ENCODE measurements around the gene CD101.

- TF ChIP-seq, protein P1, sequence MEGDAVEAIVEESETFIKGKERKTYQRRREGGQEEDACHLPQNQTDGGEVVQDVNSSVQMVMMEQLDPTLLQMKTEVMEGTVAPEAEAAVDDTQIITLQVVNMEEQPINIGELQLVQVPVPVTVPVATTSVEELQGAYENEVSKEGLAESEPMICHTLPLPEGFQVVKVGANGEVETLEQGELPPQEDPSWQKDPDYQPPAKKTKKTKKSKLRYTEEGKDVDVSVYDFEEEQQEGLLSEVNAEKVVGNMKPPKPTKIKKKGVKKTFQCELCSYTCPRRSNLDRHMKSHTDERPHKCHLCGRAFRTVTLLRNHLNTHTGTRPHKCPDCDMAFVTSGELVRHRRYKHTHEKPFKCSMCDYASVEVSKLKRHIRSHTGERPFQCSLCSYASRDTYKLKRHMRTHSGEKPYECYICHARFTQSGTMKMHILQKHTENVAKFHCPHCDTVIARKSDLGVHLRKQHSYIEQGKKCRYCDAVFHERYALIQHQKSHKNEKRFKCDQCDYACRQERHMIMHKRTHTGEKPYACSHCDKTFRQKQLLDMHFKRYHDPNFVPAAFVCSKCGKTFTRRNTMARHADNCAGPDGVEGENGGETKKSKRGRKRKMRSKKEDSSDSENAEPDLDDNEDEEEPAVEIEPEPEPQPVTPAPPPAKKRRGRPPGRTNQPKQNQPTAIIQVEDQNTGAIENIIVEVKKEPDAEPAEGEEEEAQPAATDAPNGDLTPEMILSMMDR (IDR thresholded peaks at IDR 0.05; ENCODE audit: low read depth, low read length, poor library complexity, severe bottlenecking), result no peak
- TF ChIP-seq EZH2phosphoT487 (IDR thresholded peaks at IDR 0.05; ENCODE audit: borderline replicate concordance, low read length), result no peak
These were observed 78.2 kb downstream of the CD101 start for GRCh38 chr1:117079737-117080136.

Measured in DOHH2 (cell line).